Glutamatergic neuron (in vitro differentiated cells): Measurements from ENCODE around the gene RAP1GAP. TPM values are rescaled to one million over a fixed set of nuclear protein-coding genes. Genes with fewer than 3 reads are reported as not detected.

Experiments used
- DNase-seq: peaks from one replicate; pipeline ENCODE4 v3.0.0; 2022
- H3K27ac Mint-ChIP-seq: one replicate; pipeline ENCODE4 v1.8.0; 2020; ENCODE audit warnings: mild to moderate bottlenecking, mixed read lengths, inconsistent platforms; ENCODE audit not compliant: unreplicated experiment
- H3K27me3 Mint-ChIP-seq: one replicate; pipeline ENCODE4 v1.8.0; 2020; ENCODE audit warnings: mild to moderate bottlenecking, moderate library complexity, mixed read lengths, inconsistent platforms; ENCODE audit not compliant: unreplicated experiment
- H3K36me3 Mint-ChIP-seq: one replicate; pipeline ENCODE4 v1.8.0; 2020; ENCODE audit warnings: mild to moderate bottlenecking, mixed read lengths, inconsistent platforms; ENCODE audit not compliant: unreplicated experiment
- H3K4me1 Mint-ChIP-seq: one replicate; pipeline ENCODE4 v1.8.0; 2020; ENCODE audit warnings: mild to moderate bottlenecking, low read depth, mixed read lengths, inconsistent platforms; ENCODE audit not compliant: unreplicated experiment
- H3K4me3 Mint-ChIP-seq: one replicate; pipeline ENCODE4 v1.8.0; 2020; ENCODE audit warnings: mild to moderate bottlenecking, mixed read lengths, inconsistent platforms; ENCODE audit not compliant: unreplicated experiment
- H3K9me3 Mint-ChIP-seq: one replicate; pipeline ENCODE4 v1.8.0; 2020; ENCODE audit warnings: mild to moderate bottlenecking, moderate library complexity, mixed read lengths, inconsistent platforms; ENCODE audit not compliant: unreplicated experiment
- total RNA-seq: library from RNA; stranded (reverse); fragmentation: NEBNext Ultra II Directional; extraction: Animal tissue kit (Norgen Biotek cat#: 25700); gene quantifications from one replicate; pipeline ENCODE4 v1.2.1, GENCODE V29; 2021; ENCODE audit not compliant: unreplicated experiment
- TF ChIP-seq, protein P1 (sequence below): fragments of 200-600 bp; sonication (generic); IDR thresholded peaks from one replicate; pipeline ENCODE4 v1.5.0; 2021; ENCODE audit not compliant: partially characterized antibody, unreplicated experiment

The RAP1GAP gene
- total RNA-seq, 1 donor from 2014 or later, result 4.8 TPM

- TF ChIP-seq, protein P1, sequence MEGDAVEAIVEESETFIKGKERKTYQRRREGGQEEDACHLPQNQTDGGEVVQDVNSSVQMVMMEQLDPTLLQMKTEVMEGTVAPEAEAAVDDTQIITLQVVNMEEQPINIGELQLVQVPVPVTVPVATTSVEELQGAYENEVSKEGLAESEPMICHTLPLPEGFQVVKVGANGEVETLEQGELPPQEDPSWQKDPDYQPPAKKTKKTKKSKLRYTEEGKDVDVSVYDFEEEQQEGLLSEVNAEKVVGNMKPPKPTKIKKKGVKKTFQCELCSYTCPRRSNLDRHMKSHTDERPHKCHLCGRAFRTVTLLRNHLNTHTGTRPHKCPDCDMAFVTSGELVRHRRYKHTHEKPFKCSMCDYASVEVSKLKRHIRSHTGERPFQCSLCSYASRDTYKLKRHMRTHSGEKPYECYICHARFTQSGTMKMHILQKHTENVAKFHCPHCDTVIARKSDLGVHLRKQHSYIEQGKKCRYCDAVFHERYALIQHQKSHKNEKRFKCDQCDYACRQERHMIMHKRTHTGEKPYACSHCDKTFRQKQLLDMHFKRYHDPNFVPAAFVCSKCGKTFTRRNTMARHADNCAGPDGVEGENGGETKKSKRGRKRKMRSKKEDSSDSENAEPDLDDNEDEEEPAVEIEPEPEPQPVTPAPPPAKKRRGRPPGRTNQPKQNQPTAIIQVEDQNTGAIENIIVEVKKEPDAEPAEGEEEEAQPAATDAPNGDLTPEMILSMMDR, result no peak
- DNase-seq, result no peak
- Mint-ChIP-seq H3K4me1 (peaks cover 5% of the 10 kb centered on the region), H3K27me3 (peaks cover 10% of the 10 kb centered on the region), H3K36me3 (no peaks in the 10 kb centered on the region), H3K27ac (no peak overlapping the region), H3K4me3 (no peak overlapping the region), H3K9me3 (peaks cover 3% of the 10 kb centered on the region)
Observed at GRCh38 chr1:21599402-21599801, 69.8 kb downstream of the RAP1GAP start.

DNA sequence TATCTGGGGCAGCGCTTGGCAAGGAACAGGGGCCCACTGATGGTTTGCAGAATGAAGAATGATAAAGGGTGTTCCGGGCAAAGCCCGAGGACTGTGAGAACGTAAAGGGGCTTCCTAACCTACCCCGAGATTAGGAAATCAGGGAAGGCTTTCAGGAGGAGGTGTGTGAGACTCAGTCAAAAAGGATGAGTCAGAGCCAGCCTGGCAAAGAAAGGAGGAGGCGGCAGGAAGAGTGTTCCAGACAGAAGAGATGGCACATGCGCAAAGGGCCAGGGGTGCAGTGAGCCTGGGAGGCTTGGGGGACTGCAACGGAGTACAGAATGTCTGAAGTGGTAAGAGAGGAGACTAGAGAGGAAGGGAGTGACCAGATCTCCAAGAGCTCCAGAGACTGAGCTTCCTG is 70.3 kb downstream of the RAP1GAP start:
- peaks cover 6% of the 10 kb centered on the region for H3K27me3 Mint-ChIP-seq
- TF ChIP-seq, protein P1, result no peak
- no peak for DNase-seq
- no peak overlapping the region for H3K4me3 Mint-ChIP-seq
- no peaks in the 10 kb centered on the region for H3K36me3 Mint-ChIP-seq
- peaks cover 3% of the 10 kb centered on the region for H3K4me1 Mint-ChIP-seq
- no peak overlapping the region for H3K27ac Mint-ChIP-seq
- no peaks in the 10 kb centered on the region for H3K9me3 Mint-ChIP-seq

GRCh38 chr1:21598417-21598816 is 70.7 kb downstream of the RAP1GAP start:
- TF ChIP-seq, protein P1, result no peak
- Mint-ChIP-seq H3K4me1 (peaks cover 2% of the 10 kb centered on the region), H3K9me3 (no peaks in the 10 kb centered on the region), H3K4me3 (no peak overlapping the region), H3K27ac (no peak overlapping the region), H3K27me3 (peaks cover 5% of the 10 kb centered on the region), H3K36me3 (no peaks in the 10 kb centered on the region)
- no peak for DNase-seq

DNA sequence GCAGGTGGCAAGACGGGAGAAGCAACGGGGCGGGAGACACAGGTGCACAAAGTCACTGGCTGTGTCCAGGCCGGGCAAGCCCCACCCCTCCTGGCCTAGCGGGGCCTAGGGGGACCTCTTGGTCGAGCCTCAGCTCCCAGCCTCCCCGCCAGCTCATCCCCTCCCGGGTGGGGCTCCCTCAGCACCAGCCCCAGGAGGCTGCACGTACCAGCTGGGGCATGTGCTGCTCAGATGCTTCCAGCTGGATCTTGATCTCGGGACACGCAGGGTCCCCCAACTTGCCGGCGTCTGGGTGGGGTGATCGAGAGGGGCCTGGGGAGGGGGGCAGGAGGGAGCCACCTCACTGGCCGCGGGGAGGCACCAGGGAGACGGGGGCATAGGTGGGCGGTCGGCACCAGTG is 71.4 kb downstream of the RAP1GAP start:
- Mint-ChIP-seq H3K4me3 (no peak overlapping the region), H3K9me3 (peaks cover under 1% of the 10 kb centered on the region), H3K36me3 (no peaks in the 10 kb centered on the region), H3K4me1 (peaks cover 2% of the 10 kb centered on the region), H3K27me3 (peaks cover 5% of the 10 kb centered on the region), H3K27ac (no peak overlapping the region)
- no peak for DNase-seq
- TF ChIP-seq, protein P1, result no peak

DNA sequence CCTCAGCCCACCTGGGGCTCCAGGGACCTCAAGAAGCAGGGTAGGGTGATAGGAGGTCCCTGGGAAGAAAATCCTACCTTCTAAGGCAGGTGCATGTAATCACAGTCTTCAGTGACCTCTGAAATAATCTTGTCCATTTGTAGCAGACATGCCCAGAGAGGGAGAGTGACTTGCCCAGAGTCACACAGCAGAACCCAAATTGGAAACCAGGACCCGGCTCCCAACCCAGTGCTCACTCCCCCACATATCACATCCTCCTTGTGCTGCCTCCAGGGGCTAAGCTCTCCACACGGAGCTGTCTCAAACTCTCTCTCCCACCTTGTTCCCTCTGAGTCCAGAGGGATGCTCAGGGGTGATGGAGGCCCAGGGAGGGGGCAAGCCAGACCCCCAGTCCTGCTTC is 72.5 kb downstream of the RAP1GAP start:
- no peak for DNase-seq
- Mint-ChIP-seq H3K9me3 (peaks cover 2% of the 10 kb centered on the region), H3K4me3 (no peak overlapping the region), H3K4me1 (peaks cover 6% of the 10 kb centered on the region), H3K27ac (no peak overlapping the region), H3K27me3 (peaks cover 5% of the 10 kb centered on the region), H3K36me3 (no peaks in the 10 kb centered on the region)
- TF ChIP-seq, protein P1, result no peak
